ENCODE measurements around the gene SLC29A3.

DNA sequence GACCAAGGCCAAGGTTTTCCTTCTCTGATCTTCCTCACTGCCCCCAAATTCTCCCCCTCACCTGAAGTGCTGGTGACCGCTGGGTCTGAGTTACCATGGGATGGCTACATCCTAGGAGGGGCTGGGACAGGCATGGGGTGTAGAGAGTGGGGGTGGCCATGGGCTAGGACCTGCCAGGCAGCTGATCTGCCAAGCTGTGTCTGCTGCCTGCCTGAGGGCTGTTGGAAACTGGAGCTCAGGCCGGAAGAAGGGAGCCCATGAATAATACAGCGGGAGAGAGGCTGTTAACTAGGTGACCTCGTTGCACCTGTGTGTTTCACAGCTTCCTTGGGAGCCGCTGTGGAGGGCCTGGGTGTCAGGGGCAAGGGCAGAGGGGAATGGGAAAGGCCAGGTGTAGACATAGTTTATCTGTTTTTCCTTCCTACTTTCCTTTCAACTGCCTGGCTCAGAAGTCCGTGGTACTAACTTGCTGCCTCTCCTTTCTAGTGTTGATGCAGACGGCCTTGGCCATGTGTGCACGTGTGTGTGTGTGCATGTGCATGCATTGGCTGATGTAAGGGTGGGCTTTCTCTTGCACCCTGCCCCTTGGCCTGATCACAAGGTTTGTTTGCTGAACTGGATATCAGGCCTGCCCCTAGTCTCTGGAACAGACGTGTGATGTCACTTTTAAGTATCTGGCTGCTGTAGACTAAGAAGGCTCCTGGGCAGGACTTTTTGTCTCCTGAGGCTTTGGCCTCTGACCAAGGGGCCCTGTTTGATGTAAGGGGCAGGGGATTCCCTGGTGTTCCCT lies 89.6 kb downstream of the SLC29A3 start:
- TF ChIP-seq, protein P1, sequence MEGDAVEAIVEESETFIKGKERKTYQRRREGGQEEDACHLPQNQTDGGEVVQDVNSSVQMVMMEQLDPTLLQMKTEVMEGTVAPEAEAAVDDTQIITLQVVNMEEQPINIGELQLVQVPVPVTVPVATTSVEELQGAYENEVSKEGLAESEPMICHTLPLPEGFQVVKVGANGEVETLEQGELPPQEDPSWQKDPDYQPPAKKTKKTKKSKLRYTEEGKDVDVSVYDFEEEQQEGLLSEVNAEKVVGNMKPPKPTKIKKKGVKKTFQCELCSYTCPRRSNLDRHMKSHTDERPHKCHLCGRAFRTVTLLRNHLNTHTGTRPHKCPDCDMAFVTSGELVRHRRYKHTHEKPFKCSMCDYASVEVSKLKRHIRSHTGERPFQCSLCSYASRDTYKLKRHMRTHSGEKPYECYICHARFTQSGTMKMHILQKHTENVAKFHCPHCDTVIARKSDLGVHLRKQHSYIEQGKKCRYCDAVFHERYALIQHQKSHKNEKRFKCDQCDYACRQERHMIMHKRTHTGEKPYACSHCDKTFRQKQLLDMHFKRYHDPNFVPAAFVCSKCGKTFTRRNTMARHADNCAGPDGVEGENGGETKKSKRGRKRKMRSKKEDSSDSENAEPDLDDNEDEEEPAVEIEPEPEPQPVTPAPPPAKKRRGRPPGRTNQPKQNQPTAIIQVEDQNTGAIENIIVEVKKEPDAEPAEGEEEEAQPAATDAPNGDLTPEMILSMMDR (IDR thresholded peaks at IDR 0.05): no peak
- TF ChIP-seq POLR2AphosphoS5 (IDR thresholded peaks at IDR 0.05; ENCODE audit: low read depth, low read length) (no peak), TCF7L2 (IDR thresholded peaks at IDR 0.05; ENCODE audit: low read depth, low read length) (no peak)
- TF ChIP-seq, protein P2, sequence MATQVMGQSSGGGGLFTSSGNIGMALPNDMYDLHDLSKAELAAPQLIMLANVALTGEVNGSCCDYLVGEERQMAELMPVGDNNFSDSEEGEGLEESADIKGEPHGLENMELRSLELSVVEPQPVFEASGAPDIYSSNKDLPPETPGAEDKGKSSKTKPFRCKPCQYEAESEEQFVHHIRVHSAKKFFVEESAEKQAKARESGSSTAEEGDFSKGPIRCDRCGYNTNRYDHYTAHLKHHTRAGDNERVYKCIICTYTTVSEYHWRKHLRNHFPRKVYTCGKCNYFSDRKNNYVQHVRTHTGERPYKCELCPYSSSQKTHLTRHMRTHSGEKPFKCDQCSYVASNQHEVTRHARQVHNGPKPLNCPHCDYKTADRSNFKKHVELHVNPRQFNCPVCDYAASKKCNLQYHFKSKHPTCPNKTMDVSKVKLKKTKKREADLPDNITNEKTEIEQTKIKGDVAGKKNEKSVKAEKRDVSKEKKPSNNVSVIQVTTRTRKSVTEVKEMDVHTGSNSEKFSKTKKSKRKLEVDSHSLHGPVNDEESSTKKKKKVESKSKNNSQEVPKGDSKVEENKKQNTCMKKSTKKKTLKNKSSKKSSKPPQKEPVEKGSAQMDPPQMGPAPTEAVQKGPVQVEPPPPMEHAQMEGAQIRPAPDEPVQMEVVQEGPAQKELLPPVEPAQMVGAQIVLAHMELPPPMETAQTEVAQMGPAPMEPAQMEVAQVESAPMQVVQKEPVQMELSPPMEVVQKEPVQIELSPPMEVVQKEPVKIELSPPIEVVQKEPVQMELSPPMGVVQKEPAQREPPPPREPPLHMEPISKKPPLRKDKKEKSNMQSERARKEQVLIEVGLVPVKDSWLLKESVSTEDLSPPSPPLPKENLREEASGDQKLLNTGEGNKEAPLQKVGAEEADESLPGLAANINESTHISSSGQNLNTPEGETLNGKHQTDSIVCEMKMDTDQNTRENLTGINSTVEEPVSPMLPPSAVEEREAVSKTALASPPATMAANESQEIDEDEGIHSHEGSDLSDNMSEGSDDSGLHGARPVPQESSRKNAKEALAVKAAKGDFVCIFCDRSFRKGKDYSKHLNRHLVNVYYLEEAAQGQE (IDR thresholded peaks at IDR 0.05; ENCODE audit: insufficient read depth in 1 of 2, low read depth in 2 of 2, low read length in 1 of 2): no peak

Data from Panc1 (cell line).